HG03520 (cell line): ENCODE results near the gene PKD2L2.
"Not testable (repeated sequence)": the region's sequence is repeated elsewhere in the genome, so short reads cannot be mapped to it uniquely, and the experiment has no call there.

ENCODE experiments used
- ATAC-seq: cut with Tn5 transposase; IDR thresholded peaks from one replicate; pipeline ENCODE4 v1.9.1; 2021; ENCODE audit warnings: mild to moderate bottlenecking, moderate library complexity; ENCODE audit not compliant: unreplicated experiment

Gene PKD2L2

GRCh38 chr5:137945825-137946224 lies 56.6 kb downstream of the PKD2L2 start:
- no peak for ATAC-seq

DNA sequence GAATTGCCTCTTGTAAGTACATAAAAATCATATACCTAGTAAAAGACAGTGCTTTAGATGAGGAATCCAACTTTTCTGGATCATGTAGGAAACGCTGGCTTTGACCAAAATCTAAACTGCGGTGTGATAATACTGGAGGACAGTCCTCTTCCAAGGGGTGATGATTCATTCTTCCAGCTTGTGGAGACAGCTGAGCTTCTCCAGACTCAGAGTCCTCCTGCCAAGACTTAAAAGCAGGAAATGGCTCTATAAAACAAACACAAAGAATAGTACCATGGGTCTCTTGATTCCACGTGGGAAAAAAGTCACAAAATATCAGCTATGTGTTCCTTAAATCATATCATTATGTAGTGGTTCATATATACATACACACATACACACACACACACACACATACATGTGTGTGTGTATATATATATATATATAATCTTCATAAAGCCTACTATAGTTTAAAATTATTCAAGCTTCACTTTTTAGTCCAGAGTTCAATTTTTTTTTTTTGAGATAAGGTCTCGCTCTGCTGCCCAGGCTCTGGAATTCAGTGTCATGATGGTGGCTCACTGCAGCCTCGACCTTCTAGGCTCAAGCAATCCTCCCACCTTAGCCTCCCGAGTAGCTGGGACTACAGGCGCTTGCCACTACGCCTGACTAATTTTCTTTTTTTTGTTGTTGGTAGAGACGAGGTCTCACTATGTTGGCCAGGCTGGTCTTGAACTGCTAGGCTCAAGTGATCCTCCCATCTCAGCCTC lies 65.0 kb downstream of the PKD2L2 start:
- no peak for ATAC-seq

DNA sequence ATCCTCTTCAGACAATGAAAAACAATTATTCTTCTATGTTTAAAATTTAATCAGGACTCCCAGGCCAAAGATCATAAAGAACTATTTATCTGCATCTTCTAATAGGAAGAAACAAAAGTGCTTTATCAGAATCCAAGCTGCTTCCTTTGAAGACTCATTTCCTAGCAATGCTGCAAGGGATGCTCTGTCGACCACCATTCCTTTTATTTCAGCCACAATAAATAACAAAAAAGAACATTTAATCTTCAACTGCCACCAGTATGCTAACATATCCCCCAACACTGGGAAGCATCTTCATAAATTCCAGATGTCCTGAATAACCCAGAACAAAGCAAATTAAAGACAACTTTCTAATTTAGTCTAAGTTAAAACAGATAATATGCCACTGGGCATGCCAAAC lies 68.7 kb downstream of the PKD2L2 start:
- no peak for ATAC-seq

- ATAC-seq = no peak
These were observed 70.2 kb downstream of the PKD2L2 start for GRCh38 chr5:137959488-137959887.

DNA sequence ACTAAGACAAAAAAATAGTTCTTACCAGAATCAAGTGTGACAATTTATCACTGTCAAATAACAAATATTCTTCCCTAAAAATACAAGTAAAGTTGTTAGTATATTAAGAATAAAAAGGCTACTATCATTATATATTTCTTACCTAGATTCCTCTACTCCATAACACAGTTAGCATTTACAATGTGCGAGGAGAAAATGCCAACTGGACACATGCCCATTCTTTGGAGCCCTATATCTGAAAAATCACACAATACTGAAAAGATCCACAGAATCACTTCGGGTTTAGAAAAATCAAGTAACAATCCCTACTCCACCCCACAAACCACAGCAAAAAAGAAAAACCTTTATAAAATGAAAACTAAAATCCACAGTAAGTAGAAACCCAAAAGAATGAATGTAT lies 70.9 kb downstream of the PKD2L2 start:
- no peak for ATAC-seq

DNA sequence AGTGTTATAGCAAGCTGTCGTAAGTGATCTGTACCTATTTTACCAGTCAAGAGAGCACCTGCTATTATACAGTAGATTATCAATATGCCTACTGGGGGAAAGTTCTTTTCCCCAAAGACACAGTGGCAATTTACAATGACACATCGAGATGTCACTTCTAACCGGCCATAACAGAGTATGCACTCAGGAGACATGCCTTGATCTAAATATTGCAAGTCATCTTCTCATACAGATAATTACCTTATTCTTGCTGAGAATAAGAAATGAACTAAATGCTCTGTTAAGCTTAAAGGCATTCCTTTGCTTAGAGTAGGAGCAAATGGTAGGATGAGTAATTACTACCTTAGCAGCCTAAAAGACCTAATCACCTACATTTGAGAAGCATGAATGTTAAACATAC lies 71.6 kb downstream of the PKD2L2 start:
- no peak for ATAC-seq

DNA sequence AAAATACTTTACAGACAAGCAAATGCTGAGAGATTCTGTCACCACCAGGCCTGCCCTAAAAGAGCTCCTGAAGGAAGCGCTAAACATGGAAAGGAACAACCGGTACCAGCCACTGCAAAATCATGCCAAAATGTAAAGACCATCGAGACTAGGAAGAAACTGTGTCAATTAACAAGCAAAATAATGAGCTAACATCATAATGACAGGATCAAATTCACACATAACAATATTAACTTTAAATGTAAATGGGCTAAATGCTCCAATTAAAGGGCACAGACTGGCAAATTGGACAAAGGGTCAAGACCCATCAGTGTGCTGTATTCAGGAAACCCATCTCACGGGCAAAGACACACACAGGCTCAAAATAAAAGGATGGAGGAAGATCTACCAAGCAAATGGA lies 81.1 kb downstream of the PKD2L2 start:
- ATAC-seq = not testable (repeated sequence)

DNA sequence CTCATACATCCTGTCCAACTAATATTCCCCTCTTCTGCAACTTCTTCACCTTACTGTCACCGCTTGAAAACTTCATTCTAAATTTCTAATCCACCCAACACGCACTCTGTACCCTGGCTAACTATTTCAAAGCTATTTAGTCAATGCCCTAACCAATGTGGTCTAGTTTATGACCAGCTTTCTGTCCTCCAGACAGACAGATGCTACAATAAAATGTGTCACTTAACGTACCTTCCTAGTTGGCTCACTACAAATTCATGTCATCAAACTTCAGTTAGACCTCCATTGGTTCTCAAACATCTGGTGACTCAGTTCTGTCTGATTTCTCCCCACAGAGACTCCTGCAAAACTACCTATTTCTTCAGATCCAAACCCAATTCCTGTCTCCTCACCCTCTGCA lies 86.0 kb downstream of the PKD2L2 start:
- no peak for ATAC-seq

DNA sequence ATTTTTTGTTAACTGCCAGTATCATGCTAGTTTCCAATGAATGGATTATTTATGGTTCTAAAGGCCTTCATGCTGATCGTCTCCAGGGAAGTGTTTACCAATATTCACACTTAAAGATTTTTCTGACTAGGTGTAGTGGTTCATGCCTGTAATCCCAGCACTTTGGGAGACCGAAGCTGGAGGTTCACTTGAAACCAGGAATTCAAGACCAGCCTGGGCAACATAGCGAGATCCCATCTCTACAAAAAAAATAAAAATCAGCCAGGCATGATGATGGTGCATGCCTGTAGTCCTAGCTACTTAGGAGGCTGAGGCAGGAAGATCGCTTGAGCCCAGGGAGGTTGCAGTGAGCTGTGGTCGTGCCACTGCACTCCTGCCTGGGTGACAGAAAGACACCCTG lies 100.2 kb downstream of the PKD2L2 start:
- ATAC-seq = no peak
